Measurements from ENCODE around the gene PPP1R1C.

PPP1R1C gene

GRCh38 chr2:182062329-182062972, 76.8 kb downstream of the PPP1R1C start:
- no peaks in the 10 kb centered on the region for H3K9me3 ChIP-seq (ENCODE audit: severe bottlenecking)
- no peak for DNase-seq
- H3K4me3 ChIP-seq (ENCODE audit: low read depth, low read length), result no peak overlapping the region
- H3K27ac ChIP-seq, result no peak overlapping the region
- H3K27me3 ChIP-seq (ENCODE audit: insufficient read depth, low read depth, severe bottlenecking), result no peaks in the 10 kb centered on the region
- no peaks in the 10 kb centered on the region for H3K36me3 ChIP-seq
- no peak for TF ChIP-seq CTCF (IDR thresholded peaks at IDR 0.05; ENCODE audit: low read depth, low read length)

GRCh38 chr2:182064019-182064778, 78.5 kb downstream of the PPP1R1C start:
- no peak overlapping the region for H3K27ac ChIP-seq
- no peak for TF ChIP-seq CTCF (IDR thresholded peaks at IDR 0.05; ENCODE audit: low read depth, low read length)
- no peak overlapping the region for H3K4me3 ChIP-seq (ENCODE audit: low read depth, low read length)
- H3K9me3 ChIP-seq (ENCODE audit: severe bottlenecking), result no peaks in the 10 kb centered on the region
- no peaks in the 10 kb centered on the region for H3K27me3 ChIP-seq (ENCODE audit: insufficient read depth, low read depth, severe bottlenecking)
- no peaks in the 10 kb centered on the region for H3K36me3 ChIP-seq
- no peak for DNase-seq

GRCh38 chr2:182066400-182067087, 80.9 kb downstream of the PPP1R1C start:
- H3K36me3 ChIP-seq, result no peaks in the 10 kb centered on the region
- no peaks in the 10 kb centered on the region for H3K27me3 ChIP-seq (ENCODE audit: insufficient read depth, low read depth, severe bottlenecking)
- no peak overlapping the region for H3K27ac ChIP-seq
- no peaks in the 10 kb centered on the region for H3K9me3 ChIP-seq (ENCODE audit: severe bottlenecking)
- no peak for DNase-seq
- no peak for TF ChIP-seq CTCF (IDR thresholded peaks at IDR 0.05; ENCODE audit: low read depth, low read length)
- H3K4me3 ChIP-seq (ENCODE audit: low read depth, low read length), result no peak overlapping the region

GRCh38 chr2:182067393-182067792, 81.7 kb downstream of the PPP1R1C start:
- DNase-seq, result no peak
- TF ChIP-seq CTCF (IDR thresholded peaks at IDR 0.05; ENCODE audit: low read depth, low read length), result no peak
- no peaks in the 10 kb centered on the region for H3K27me3 ChIP-seq (ENCODE audit: insufficient read depth, low read depth, severe bottlenecking)
- no peak overlapping the region for H3K27ac ChIP-seq
- no peak overlapping the region for H3K4me3 ChIP-seq (ENCODE audit: low read depth, low read length)
- H3K9me3 ChIP-seq (ENCODE audit: severe bottlenecking), result no peaks in the 10 kb centered on the region
- H3K36me3 ChIP-seq, result no peaks in the 10 kb centered on the region

- no peak overlapping the region for H3K27ac ChIP-seq
- H3K9me3 ChIP-seq (ENCODE audit: severe bottlenecking), result no peaks in the 10 kb centered on the region
- H3K4me3 ChIP-seq (ENCODE audit: low read depth, low read length), result no peak overlapping the region
- no peak for TF ChIP-seq CTCF (IDR thresholded peaks at IDR 0.05; ENCODE audit: low read depth, low read length)
- no peaks in the 10 kb centered on the region for H3K36me3 ChIP-seq
- DNase-seq, result no peak
- no peaks in the 10 kb centered on the region for H3K27me3 ChIP-seq (ENCODE audit: insufficient read depth, low read depth, severe bottlenecking)
Observed at GRCh38 chr2:182068811-182069210, 83.2 kb downstream of the PPP1R1C start.

Data from WERI-Rb-1 (cell line).